Fibroblast of mammary gland (primary cell): ENCODE data around the gene MINAR1.

Source experiments
- DNase-seq: peaks from one replicate; pipeline ENCODE4 v3.0.0-alpha.2; 2010; ENCODE audit warnings: low read depth
- H3K4me3 ChIP-seq: 2 replicates; pipeline ENCODE4 v1.5.1; 2011; ENCODE audit warnings: low read depth, mild to moderate bottlenecking, low read length, moderate library complexity; ENCODE audit not compliant: control insufficient read depth
- TF ChIP-seq, protein P1 (sequence below): conservative IDR thresholded peaks from 2 replicates; pipeline ENCODE4 v1.5.1; 2011; ENCODE audit warnings: low read depth, low read length, inconsistent platforms; ENCODE audit not compliant: control insufficient read depth, insufficient read depth

Gene MINAR1

DNA sequence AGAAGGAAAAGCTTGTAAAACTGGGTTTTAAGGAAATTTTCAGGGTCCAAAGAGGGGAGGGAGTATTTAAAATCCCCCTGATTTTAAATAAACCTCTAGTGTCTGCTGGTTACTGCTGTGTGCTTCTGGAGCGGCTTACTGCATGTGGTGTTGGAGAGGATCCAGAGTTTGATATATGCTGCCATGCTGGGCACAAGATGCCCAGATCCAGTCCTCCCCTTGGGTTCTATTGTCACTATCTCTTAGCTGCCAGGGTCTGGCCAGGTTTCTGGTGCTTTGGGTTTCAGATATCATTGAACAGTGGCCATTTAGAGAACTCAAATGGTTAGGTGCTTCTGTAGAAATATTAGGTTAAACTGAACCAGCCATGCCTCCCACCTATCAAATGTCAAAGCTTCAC, 27.5 kb downstream of the MINAR1 start:
- DNase-seq: no peak
- no peak overlapping the region for H3K4me3 ChIP-seq
- TF ChIP-seq, protein P1, sequence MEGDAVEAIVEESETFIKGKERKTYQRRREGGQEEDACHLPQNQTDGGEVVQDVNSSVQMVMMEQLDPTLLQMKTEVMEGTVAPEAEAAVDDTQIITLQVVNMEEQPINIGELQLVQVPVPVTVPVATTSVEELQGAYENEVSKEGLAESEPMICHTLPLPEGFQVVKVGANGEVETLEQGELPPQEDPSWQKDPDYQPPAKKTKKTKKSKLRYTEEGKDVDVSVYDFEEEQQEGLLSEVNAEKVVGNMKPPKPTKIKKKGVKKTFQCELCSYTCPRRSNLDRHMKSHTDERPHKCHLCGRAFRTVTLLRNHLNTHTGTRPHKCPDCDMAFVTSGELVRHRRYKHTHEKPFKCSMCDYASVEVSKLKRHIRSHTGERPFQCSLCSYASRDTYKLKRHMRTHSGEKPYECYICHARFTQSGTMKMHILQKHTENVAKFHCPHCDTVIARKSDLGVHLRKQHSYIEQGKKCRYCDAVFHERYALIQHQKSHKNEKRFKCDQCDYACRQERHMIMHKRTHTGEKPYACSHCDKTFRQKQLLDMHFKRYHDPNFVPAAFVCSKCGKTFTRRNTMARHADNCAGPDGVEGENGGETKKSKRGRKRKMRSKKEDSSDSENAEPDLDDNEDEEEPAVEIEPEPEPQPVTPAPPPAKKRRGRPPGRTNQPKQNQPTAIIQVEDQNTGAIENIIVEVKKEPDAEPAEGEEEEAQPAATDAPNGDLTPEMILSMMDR: no peak

DNA sequence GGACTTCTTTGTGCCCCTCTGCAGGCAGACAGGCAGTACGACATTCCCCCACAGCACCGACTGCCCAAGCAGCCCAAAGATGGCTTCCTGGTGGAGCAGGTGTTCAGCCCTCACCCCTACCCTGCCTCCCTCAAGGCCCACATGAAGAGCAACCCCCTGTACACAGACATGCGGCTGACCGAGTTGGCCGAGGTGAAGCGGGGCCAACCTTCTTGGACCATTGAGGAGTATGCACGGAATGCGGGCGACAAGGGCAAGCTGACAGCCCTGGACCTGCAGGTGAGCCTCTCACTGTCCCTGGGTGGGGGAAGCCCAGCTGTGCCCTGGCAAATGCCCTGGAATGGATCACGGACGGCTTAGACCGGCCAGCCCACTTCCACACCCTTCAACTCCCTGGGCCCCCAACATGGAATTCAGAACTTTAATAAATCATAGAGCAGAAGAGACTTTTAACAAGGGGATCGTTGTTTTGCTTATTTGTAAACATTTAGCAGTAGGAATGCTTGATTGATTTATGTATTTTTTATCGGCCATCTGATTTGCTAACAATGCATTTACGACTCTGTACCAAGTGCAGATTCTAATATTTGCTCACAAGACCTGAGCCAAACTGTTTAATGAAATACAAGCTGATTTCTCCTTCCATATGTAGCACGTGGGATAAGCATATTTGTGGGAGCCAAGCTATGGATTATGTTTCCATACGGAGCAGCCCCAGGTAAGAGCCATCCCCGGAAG, 31.1 kb downstream of the MINAR1 start:
- H3K4me3 ChIP-seq: no peak overlapping the region
- DNase-seq: no peak
- TF ChIP-seq, protein P1: no peak

DNA sequence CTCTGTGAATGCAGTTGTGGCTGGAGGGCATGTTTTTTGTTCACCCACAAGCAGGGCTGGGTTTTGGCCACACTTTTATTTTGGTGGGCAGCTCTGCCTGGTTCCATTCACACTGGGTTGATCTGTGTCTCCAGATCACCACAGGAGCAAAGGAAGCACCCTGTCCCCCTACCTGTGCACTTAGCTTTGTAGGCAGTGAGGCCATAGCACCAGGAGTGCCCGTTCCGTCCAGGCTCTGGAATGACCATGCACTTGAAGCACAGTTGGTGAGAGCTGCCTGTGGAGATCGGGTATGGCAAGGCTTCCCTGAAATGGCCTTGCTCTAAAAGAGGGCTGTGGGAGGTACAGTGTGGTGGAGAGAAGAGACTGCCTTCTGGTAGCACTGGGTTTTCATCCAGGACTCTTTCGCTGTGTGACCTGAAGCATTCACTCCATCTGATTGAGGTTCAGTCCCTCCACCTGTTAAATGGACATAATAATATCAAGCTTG, 31.7 kb downstream of the MINAR1 start:
- no peak overlapping the region for H3K4me3 ChIP-seq
- TF ChIP-seq, protein P1: no peak
- no peak for DNase-seq

DNA sequence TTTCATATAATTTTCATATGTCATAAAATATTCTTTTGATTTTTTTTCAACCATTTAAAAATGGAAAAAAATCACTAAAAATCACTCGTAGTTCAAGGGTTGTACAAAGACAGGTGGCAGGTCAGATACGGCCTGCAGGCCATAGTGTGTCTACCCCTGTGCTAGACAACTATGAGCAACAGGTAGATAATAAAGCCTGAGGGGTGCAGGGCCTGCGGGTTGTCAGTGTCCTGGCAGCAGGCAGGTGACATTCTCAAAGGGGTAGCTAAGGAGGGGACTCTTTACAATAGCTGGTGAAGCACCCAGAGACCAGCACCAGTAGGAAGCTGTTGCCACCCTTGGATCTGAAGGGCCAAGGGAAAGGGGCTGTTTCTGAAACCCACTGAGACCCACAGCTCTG, 34.4 kb downstream of the MINAR1 start:
- no peak for DNase-seq
- H3K4me3 ChIP-seq: no peak overlapping the region
- TF ChIP-seq, protein P1: no peak

DNA sequence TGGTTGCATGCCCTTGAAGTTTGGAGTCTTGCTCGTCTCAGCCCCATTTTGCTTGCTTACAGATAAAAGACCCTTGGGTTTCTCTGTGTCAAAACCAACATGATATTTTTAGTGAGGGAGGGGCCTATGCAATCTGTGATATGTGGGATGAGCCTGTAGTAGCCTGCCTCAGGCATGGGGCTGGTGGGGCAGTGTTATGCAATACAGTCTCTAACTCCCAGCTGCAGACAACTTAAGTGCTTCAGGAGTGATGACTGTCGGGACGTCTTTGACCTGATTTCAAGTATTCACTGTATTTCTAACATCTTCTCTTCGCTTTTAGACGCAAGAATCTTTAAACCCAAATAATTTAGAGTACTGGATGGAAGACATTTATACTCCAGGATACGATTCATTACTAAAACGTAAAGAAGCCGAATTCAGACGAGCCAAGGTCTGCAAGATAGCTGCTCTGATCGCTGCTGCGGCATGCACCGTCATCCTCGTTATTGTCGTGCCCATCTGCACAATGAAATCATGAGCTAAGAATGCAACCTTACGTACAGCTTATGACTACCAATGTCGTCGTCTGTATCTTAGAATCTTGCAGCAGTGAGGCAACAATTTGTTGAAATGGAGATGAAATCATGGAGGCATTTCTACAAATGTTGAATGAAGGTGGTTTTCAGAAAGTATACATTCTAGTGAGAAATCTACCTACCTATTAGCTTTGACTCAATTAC, 35.9 kb downstream of the MINAR1 start:
- DNase-seq: peak; percentile 44
- H3K4me3 ChIP-seq: no peak overlapping the region
- TF ChIP-seq, protein P1: no peak

DNA sequence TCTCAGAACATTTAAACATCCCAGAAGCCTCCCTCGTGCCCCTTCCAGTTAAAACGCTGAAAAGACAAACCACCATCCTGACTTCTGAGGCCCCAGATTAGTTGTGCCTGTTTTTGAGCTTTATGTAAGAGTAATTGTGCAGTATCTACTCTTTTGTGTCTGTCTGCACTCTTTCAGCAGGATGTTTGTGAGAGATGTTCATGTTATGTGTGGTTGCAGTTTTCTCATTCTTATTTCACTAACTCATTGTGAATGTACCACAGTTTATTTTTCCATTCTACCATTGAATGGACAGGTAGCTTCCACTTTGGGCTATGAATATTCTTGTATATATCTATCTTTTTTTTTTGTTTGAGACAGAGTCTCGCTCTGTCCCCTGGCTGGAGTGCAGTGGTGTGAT, 40.3 kb downstream of the MINAR1 start:
- TF ChIP-seq, protein P1: no peak
- no peak overlapping the region for H3K4me3 ChIP-seq
- no peak for DNase-seq
